ENCODE measurements around the gene HNF4A. TPM values are rescaled to one million over a fixed set of nuclear protein-coding genes. Genes with fewer than 3 reads are reported as not detected.
A peak's percentile ranks its signal among the peaks of the same experiment; 100 is the strongest.

HNF4A gene
- total and polyA plus RNA-seq, 2 of the 13 experiments (the other 11 are each of a cell fraction or from before 2014, with no cell fraction given), result 80.9 to 169 TPM

DNA sequence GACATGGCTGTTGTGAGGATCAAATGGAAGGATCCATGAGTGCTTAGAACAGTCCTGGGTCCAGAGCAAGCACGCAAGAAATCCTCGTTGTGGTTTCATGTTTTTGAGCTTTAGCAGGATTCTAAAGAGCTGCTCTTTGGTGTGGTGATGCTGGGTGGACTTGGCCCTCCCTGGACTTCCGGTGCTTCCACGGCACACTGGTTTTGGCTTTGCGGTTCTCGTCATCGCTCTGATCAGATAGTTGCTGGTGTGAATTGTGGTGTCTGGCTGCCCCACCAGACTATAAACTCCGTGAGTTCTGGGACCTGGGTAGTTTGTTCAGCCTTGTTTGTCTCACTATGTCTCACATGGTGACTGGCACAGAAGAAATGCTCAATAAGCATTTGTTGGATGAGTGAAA lies 3.3 kb downstream of the HNF4A start:
- Histone ChIP-seq H3K27ac (ENCODE audit: extremely low read length, insufficient read depth, low read length) (no peak overlapping the region), H3K9me3 (ENCODE audit: low read length) (no peaks in the 10 kb centered on the region), H3K36me3 (replicated peaks in 1 of 2; ENCODE audit: control insufficient read depth in 1 of 2, insufficient read depth in 2 of 2, low read length in 2 of 2) (peaks cover 3 to 5% of the 10 kb centered on the region in 2 experiments; a peak in 4 of 5 replicates), H3K4me2 (ENCODE audit: low read depth, low read length) (no peak overlapping the region), H2AFZ (ENCODE audit: low read length) (no peak overlapping the region), H4K20me1 (ENCODE audit: insufficient read depth, low read length) (peaks cover 6% of the 10 kb centered on the region; the same call in 1 of the 2 replicates), H3K4me3 (replicated peaks in 1 of 3; ENCODE audit: insufficient read depth in 1 of 3, low read depth in 2 of 3, low read length in 3 of 3) (no peak overlapping the region), H3K79me2 (ENCODE audit: insufficient read depth, low read length) (peaks cover 79% of the 10 kb centered on the region), H3K4me1 (ENCODE audit: insufficient read depth, low read length) (peaks cover 48% of the 10 kb centered on the region), H3K27me3 (ENCODE audit: control insufficient read depth in 1 of 2, insufficient read depth in 2 of 2, low read length in 2 of 2) (no peaks in the 10 kb centered on the region; a peak in 1 of 5 replicates), H3K9ac (ENCODE audit: insufficient read depth, low read depth, low read length) (no peak overlapping the region)
- in situ Hi-C loops (cut with HindIII; ENCODE audit: extremely low pct_ligation_motif_present, low pct_unique_long_range_greater_than_20kb), result no loop called here
- no peak for DNase-seq (ENCODE audit: low spot score)
- POLR2A ChIA-PET, result no interaction called here
- intact Hi-C loops (cut with micrococcal nuclease; ENCODE audit: unreplicated experiment), result loop anchor here (5.0 kb wide), 2 partner anchors 34 to 46 kb away; partner anchors contain the start of gene FITM2
- no peak for ATAC-seq
- FAIRE-seq, result no peak
- TF ChIP-seq MAFK (conservative IDR thresholded peaks at IDR 0.05 in 1 of 2, IDR thresholded peaks at IDR 0.05 in 1 of 2; ENCODE audit: low read length in 2 of 2), result peak; percentile 41 to 44; a peak in 3 of 4 replicates
- TF ChIP-seq MAFG (CRISPR knock-in tag; IDR thresholded peaks at IDR 0.05), result 0 out of 2 replicates have a peak, but pooled peaks have one; percentile 13
- TF ChIP-seq FOXJ3 (CRISPR knock-in tag; IDR thresholded peaks at IDR 0.05; ENCODE audit: borderline replicate concordance), result no peak
- peak; percentile 24; the same call in 1 of the 2 replicates for TF ChIP-seq MAFF (IDR thresholded peaks at IDR 0.05; ENCODE audit: low read depth, low read length)
- no peak for TF ChIP-seq ZNF773 (CRISPR knock-in tag; IDR thresholded peaks at IDR 0.05; ENCODE audit: borderline replicate concordance)
- WGBS (ENCODE audit: low lambda C conversion rate), result 96% methylated on average over 8 of the region's 8 CpGs
- CTCF ChIA-PET (ENCODE audit: low intra/inter-chr PET ratio, low total read pairs), result no interaction called here
- BruUV-seq (replicated peaks), result no TSS peak

DNA sequence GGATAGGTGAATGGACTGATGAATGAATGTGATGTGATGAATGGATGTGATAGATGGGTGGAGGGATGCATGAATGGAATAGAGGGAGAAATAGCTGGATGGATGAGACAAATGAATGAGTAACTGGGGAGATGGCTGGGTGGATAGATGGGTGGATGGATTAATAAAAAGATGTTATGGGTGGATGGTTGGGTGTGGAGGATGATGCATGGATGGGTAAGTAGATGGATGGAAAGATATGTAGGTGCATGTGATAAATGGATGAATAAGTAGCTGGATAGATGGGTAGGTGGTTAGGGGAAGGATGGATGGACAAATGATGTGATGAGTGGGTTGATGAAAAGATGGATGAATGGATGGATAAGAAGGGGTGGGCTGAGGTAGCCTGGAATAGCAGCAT lies 4.7 kb downstream of the HNF4A start:
- intact Hi-C loops (cut with micrococcal nuclease; ENCODE audit: unreplicated experiment) (no loop called here), in situ Hi-C loops (cut with HindIII; ENCODE audit: extremely low pct_ligation_motif_present, low pct_unique_long_range_greater_than_20kb) (no loop called here)
- BruUV-seq (replicated peaks), result no TSS peak
- no peaks in the 10 kb centered on the region; a peak in 1 of 5 replicates for H3K27me3 ChIP-seq (ENCODE audit: control insufficient read depth in 1 of 2, insufficient read depth in 2 of 2, low read length in 2 of 2)
- FAIRE-seq, result no peak
- ChIA-PET POLR2A (interaction anchor here (1.3 kb wide), 1 partner anchor 9 kb away, joined by 4 read pairs; no protein-coding TSS in a partner anchor), CTCF (ENCODE audit: low intra/inter-chr PET ratio, low total read pairs) (no interaction called here)
- H3K4me1 ChIP-seq (ENCODE audit: insufficient read depth, low read length), result peaks cover 37% of the 10 kb centered on the region
- no peak overlapping the region for H3K27ac ChIP-seq (ENCODE audit: extremely low read length, insufficient read depth, low read length)
- peaks cover 3 to 9% of the 10 kb centered on the region in 2 experiments; a peak in 4 of 5 replicates for H3K36me3 ChIP-seq (replicated peaks in 1 of 2; ENCODE audit: control insufficient read depth in 1 of 2, insufficient read depth in 2 of 2, low read length in 2 of 2)
- H4K20me1 ChIP-seq (ENCODE audit: insufficient read depth, low read length), result peaks cover 6% of the 10 kb centered on the region; the same call in 1 of the 2 replicates
- no peak overlapping the region for H3K9ac ChIP-seq (ENCODE audit: insufficient read depth, low read depth, low read length)
- H3K9me3 ChIP-seq (ENCODE audit: low read length), result no peaks in the 10 kb centered on the region
- H2AFZ ChIP-seq (ENCODE audit: low read length), result no peak overlapping the region
- ATAC-seq, result no peak
- DNase-seq (ENCODE audit: low spot score), result no peak
- H3K4me2 ChIP-seq (ENCODE audit: low read depth, low read length), result no peak overlapping the region
- H3K4me3 ChIP-seq (replicated peaks in 1 of 3; ENCODE audit: insufficient read depth in 1 of 3, low read depth in 2 of 3, low read length in 3 of 3), result no peak overlapping the region
- peaks cover 92% of the 10 kb centered on the region for H3K79me2 ChIP-seq (ENCODE audit: insufficient read depth, low read length)
- TF ChIP-seq GTF3A (CRISPR knock-in tag; conservative IDR thresholded peaks at IDR 0.05) (no peak), ZNF672 (CRISPR knock-in tag; IDR thresholded peaks at IDR 0.05) (0 out of 2 replicates have a peak, but pooled peaks have one; percentile 28), NFE2L2 (IDR thresholded peaks at IDR 0.05; ENCODE audit: low read length) (no peak), ADNP (CRISPR knock-in tag; IDR thresholded peaks at IDR 0.05) (no peak), ZKSCAN5 (CRISPR knock-in tag; IDR thresholded peaks at IDR 0.05) (no peak), SOX6 (IDR thresholded peaks at IDR 0.05) (peak; percentile 79; the same call in 1 of the 2 replicates), SOX6 (CRISPR knock-in tag; IDR thresholded peaks at IDR 0.05) (no peak), CREB1 (IDR thresholded peaks at IDR 0.05) (peak; percentile 12; the same call in 1 of the 2 replicates), CREB1 (CRISPR knock-in tag; IDR thresholded peaks at IDR 0.05) (no peak)
- TF ChIP-seq, protein P1, sequence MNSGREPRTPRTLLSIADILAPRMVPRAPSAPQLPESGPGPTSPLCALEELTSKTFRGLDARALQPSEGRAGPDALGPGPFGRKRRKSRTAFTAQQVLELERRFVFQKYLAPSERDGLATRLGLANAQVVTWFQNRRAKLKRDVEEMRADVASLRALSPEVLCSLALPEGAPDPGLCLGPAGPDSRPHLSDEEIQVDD (CRISPR knock-in tag; IDR thresholded peaks at IDR 0.05; ENCODE audit: borderline replicate concordance), result no peak
